ENCODE data around the gene PAX3.

DNA sequence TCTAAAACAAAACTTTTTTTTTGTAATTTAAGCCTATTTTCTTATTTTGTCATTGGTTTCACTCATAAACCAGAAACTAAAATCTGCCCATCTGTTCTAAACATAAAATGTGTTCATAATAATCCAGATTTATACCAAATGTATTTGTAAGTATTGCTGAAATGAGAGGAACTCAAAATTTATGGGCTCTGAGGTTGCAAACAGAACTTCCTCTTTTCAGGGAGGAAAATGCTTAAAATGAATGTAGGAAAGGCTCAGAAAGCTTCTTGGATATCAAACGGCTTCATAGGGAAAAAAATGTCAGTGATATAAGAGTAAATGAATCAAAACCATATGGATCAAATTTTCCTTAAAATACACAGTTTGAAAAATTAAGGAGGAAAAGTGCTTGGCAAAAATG lies 83.9 kb downstream of the PAX3 start:
- TF ChIP-seq, protein P1, sequence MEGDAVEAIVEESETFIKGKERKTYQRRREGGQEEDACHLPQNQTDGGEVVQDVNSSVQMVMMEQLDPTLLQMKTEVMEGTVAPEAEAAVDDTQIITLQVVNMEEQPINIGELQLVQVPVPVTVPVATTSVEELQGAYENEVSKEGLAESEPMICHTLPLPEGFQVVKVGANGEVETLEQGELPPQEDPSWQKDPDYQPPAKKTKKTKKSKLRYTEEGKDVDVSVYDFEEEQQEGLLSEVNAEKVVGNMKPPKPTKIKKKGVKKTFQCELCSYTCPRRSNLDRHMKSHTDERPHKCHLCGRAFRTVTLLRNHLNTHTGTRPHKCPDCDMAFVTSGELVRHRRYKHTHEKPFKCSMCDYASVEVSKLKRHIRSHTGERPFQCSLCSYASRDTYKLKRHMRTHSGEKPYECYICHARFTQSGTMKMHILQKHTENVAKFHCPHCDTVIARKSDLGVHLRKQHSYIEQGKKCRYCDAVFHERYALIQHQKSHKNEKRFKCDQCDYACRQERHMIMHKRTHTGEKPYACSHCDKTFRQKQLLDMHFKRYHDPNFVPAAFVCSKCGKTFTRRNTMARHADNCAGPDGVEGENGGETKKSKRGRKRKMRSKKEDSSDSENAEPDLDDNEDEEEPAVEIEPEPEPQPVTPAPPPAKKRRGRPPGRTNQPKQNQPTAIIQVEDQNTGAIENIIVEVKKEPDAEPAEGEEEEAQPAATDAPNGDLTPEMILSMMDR (IDR thresholded peaks at IDR 0.05) = no peak
- TF ChIP-seq POLR2A (IDR thresholded peaks at IDR 0.05) = no peak

Measured in heart left ventricle (tissue), 13 donors.